ENCODE data around the gene KIF23.

- TF ChIP-seq POLR2A (IDR thresholded peaks at IDR 0.05) (no peak), CTCF (IDR thresholded peaks at IDR 0.05) (no peak)
Measured at GRCh38 chr15:69467636-69468035, 53.5 kb downstream of the KIF23 start.
